ENCODE data around the gene BRD3.

Gene BRD3

DNA sequence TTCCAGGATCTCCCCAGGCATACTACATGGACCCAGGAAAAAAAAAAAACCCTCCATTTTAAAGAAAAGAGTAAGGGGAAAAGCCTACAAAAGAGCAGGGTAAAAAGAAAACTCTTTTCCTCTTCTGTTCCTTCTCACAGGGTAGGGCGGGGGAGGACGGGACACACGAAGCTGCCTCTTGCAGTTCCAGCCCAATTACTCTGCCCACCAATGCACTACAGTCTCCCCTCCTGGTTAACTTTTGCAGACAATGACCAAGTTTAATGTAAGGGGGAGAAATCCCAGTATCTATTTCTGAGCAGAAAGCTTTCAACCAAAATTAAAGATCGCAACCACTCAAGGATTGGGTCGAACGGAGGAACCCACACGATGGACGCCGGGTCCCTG, 1.3 kb downstream of the BRD3 start:
- DNase-seq: no peak

GRCh38 chr9:134065612-134066419, 2.0 kb downstream of the BRD3 start:
- peak; percentile 76 for DNase-seq

- DNase-seq: no peak
These were observed 3.1 kb downstream of the BRD3 start for GRCh38 chr9:134064711-134065110.

GRCh38 chr9:134063571-134064450, 4.0 kb downstream of the BRD3 start:
- DNase-seq: no peak

- no peak for DNase-seq
These were observed 4.7 kb downstream of the BRD3 start for GRCh38 chr9:134063088-134063570.

GRCh38 chr9:134062461-134063087, 5.3 kb downstream of the BRD3 start:
- DNase-seq: no peak

DNA sequence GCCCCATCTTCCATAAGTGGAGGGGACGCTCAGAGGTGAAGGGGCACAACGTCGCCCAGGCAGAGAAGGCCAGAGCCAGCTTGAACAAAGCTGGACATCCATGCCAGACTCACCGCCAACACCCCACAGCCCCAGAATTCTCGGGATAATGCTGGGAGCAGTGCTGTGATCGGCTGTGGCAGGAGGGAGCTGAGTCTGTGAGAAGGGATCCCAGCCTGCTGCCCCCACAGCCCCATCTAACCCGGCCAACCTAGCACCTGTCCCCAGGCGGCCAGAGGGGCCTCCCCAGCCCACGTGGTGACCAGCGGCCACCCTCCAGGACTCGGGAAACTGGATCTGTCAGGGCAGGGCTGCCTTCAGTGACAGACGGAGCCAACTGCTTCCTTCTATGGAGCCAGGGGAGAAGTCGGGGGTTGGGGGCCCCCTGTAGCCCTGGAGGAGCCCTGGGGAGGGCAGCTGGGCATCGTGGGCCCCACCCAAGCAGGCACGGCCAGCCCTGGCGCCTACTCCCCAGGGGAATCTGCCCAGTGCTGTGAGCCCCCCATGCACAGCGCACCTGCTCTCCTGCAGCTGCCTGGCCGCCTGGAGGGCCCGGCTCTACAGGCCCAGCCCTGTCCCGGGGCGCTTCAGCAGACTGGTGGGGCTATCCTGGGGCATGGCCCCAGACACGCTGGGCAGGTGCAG, 6.0 kb downstream of the BRD3 start:
- peak; percentile 43 for DNase-seq

DNA sequence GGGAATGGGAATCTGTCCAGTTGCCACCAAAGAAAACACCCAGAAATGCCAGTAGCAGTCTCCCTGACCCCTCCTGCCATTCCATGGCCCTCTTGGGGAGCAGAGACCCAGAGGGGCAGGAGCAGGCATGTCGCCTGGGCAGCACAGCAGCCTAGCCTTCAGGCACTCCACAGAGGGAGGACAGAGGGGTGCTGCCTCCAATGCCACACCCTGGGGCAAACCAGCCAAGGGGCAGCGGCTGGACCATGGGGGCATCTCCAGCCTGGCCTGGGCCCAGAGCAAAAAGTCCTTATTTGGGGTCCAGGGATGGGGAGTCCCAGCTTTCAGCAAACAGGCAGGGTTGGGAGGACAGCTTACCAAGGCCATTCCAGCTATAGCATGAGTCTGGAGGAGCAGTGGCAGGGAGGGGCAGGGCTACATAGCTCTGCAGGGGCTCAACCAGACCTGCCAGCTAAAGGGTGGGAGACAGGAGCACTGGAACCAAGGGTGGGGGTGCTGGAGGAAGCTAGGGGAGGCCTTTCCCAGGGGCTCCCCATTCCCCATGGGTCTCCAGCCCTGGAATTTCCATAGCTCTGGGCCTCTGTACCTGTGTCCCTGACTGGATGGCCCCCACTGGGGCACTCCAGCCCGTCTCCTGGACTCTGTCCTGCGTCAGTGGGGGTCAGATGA, 6.7 kb downstream of the BRD3 start:
- no peak for DNase-seq

GRCh38 chr9:134060546-134060945, 7.3 kb downstream of the BRD3 start:
- DNase-seq: no peak

DNA sequence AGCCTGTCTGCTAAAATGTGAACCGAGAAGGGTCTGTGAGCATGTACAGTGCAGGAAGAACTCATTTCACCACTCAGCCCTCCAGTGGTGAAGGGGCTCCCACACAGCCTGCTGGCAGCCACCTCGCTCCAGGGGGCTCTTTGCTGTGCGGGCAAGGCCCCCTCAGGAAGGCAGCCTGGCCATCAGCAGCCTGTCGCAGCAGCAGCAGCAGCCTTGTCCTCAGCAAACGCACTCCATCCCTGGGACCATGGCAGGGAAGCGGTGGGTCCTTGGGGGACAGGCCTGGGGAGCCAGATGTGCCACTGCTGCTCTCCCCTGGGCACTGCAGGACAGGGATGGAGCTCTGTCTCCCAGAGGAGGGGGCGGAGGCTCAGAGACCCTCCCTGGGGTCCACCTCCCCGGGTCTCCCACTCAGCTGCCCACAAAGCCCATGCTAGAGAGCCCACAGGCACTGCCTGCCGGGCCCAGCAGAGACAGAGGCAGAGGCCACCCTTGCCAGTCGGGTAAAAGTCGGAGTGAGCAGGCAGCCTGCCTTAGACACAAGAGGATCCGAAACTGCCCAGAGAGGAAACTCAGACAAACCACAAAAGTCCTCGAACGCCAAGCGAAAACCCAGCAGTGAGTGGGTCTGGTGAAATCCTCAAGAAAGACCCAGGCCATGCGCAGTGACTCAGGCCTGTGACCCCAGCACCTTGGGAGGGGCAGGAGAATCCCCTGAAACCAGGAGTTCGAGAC, 8.0 kb downstream of the BRD3 start:
- DNase-seq: no peak

DNA sequence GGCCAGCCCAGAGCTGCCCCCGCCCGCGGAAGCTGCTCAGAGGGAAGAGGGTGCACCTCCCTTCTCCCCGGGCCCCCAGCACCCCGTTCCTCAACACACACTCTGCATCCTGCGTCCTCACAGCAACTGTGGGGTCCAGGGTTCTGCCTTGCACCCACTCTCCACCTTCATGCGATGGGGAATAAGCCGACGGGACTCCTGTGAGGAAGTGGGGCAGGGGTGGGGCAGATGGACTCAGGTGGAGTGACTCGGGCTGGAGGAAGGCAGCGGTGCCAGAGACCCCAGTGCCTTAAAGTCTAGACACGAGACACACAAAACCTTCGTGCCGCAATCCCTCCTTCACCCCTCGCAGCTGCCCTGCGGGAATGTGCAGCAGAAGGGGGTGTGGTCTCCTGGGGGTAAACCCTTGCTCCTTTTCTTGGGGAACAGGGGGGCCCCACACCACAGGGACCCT, 8.6 kb downstream of the BRD3 start:
- DNase-seq: no peak

- no peak for DNase-seq
These were observed 9.1 kb downstream of the BRD3 start for GRCh38 chr9:134058716-134059115.

DNA sequence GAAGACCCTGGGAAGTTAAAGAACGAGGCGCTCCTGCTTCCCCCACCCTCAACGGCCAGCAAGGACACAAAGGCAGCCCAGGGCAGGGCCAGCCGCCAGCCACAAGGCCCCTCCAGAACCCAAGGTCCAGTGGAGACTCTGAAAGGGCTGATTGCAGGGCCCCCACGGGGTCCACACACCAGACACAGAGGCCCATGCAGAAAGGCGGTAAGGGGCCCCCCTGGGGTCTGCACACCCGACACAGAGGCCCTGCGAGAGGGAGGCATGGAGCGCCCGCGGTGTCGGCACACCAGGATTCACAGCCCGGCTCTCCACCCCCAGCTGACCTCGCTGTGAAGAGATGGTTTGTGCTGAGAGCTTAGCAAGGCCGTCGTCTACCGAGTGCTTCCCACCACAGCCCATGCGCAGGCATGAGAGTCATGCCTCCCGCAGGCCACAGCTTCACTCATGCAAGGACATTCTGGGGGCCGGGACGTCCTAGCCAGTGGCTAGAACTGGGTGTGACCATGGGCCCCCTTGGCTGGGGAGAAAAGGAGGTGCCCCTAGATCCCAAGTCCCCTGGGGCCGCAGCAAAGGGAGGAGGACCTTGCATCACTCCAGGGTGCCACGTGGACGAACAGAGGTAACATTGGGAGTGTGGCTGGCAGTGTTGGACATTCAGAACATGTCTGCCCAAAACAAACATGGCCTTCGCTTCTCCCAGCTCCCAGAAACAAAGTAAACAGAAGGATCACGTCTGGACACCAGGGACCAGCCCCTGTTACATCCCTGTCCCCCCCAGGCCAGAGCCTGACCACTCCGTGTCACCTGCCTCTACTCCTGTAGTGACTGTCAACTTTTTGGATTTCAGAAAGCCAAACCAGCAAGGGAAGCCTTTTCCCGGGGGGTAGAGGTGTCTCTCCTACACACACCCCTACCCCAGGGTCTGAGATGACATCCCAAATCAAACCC, 9.8 kb downstream of the BRD3 start:
- DNase-seq: no peak

DNA sequence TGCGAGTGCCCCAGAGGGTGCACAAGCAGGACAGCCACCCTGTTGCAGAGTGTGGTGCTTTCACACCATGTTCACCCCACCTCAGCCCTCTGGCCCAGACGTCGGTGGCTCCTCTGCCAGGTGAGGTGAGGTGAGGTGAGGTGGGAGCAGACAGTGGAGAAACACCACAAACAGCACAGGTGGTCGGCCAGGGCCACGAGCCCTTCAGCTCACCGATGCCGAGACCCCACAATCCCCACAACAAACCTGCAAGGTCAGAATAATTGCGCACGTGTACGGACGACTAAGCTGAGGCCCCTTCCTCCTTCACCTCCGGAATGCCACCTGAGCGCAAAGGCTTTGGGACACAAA, 10.5 kb downstream of the BRD3 start:
- DNase-seq: no peak

DNA sequence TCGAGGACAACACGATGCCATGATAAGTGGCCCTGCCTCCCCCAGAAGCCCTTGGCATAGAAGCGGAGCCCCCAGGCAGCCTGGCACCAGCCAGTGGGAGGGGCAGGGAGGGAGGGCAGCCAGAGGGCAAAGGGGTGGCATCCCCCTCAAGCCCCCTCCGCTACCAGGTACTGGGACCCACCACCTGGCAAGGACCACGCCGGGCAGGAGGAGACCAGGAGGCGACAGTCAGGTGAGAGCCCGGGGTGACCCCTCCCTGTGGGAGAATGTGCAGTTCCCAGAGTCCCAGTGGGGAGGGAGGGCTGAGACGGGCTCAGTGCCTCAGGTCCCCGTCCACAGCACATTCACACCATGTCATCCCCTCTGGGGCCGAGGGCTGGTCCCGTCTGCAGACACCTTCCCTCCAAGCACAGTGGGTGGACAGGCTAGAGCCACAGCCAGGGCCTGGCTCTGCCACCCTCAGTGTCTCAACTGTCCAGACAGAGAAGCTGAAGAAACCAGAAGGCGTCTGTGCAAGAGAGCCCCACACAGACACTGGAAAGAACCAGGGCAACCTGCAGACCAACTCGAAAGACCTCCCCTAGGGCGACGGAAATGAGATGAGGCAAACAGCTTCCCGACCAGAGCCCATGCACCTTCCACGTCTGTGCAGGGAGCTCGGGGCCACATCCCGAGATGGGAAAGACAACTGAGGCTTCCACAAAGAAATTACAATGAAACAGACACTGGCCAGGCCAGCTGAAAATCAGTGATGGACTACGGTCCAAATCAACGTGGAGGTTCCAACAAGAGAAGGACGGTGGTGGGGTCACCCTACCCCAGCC, 11.1 kb downstream of the BRD3 start:
- no peak for DNase-seq

- no peak for DNase-seq
These were observed 11.8 kb downstream of the BRD3 start for GRCh38 chr9:134055981-134056461.

DNA sequence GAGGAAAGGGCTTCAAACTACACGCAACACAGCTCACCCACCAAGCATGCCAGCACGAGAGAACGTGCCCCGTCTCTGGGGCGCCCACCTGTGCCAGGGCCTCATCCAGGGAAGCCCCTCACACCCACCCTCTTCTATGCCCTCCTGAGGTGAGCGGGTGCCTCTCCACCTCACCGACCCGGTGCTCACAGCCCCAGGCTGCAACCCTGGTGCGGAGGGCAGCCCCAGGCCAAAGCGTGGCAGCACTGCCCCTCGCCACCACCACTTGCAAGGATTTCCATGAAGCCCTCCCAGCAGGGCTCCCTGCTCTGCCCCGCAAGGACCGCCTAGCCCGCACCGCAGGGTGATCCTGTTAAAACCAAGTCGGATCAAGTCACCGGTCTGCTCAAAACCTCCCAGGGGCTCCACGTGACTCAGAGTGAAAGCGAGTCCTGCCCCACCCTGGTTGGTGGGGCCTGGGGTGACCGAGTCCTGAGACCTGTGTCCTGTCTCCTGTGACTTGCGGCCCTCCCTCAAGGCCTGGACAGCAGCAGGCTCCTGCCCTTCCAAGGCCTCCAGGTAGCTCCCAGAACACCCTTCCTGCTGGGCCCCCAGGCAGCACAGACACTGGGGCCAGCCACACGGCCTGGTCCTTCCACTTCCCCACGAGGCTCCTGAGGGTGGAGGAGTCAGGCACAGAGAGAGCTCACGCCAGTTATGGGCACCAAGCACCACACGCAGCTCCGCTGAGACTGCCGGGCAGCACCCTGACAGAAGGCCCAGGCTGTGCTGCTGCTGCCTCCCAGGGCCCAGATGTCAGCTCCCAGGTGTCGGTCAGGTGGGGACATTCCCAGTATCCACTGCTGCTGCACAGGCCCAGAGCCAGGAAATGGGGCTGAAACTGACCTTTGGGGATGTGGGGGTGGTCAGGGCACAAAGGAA, 12.7 kb downstream of the BRD3 start:
- DNase-seq: no peak

Measured in activated CD8-positive, alpha-beta memory T cell treated with anti-CD3 and anti-CD28 coated beads, Interleukin-2, amount 50 U/mL, for 48 hours (primary cell).